Measurements from ENCODE around the gene KIF6. TPM values are rescaled to one million over a fixed set of nuclear protein-coding genes. Genes with fewer than 3 reads are reported as not detected.

KIF6 gene
- total RNA-seq, 1 donor from 2014 or later = 1.4 TPM

GRCh38 chr6:39312912-39313525 lies 412.2 kb downstream of the KIF6 start:
- H3K9me3 Mint-ChIP-seq = peaks cover 2% of the 10 kb centered on the region
- H3K36me3 Mint-ChIP-seq = no peaks in the 10 kb centered on the region
- TF ChIP-seq CTCF (IDR thresholded peaks at IDR 0.05; ENCODE audit: unreplicated experiment) = no peak
- H3K4me3 Mint-ChIP-seq = no peak overlapping the region
- H3K27me3 Mint-ChIP-seq (ENCODE audit: low read depth) = peaks cover 88% of the 10 kb centered on the region
- H3K4me1 Mint-ChIP-seq = peaks cover 1% of the 10 kb centered on the region
- no peak for DNase-seq (ENCODE audit: low spot score in 2 of 2, unreplicated experiment in 2 of 2)
- H3K27ac Mint-ChIP-seq = no peak overlapping the region

- peaks cover 80% of the 10 kb centered on the region for H3K27me3 Mint-ChIP-seq (ENCODE audit: low read depth)
- H3K4me3 Mint-ChIP-seq = no peak overlapping the region
- no peaks in the 10 kb centered on the region for H3K9me3 Mint-ChIP-seq
- H3K4me1 Mint-ChIP-seq = peaks cover 1% of the 10 kb centered on the region
- no peak for DNase-seq (ENCODE audit: low spot score in 2 of 2, unreplicated experiment in 2 of 2)
- no peaks in the 10 kb centered on the region for H3K36me3 Mint-ChIP-seq
- no peak for TF ChIP-seq CTCF (IDR thresholded peaks at IDR 0.05; ENCODE audit: unreplicated experiment)
- H3K27ac Mint-ChIP-seq = no peak overlapping the region
Measured at GRCh38 chr6:39310542-39310941, 414.7 kb downstream of the KIF6 start.

GRCh38 chr6:39309942-39310531 lies 415.2 kb downstream of the KIF6 start:
- H3K4me1 Mint-ChIP-seq = peaks cover 1% of the 10 kb centered on the region
- no peaks in the 10 kb centered on the region for H3K36me3 Mint-ChIP-seq
- peak; percentile 91 for TF ChIP-seq CTCF (IDR thresholded peaks at IDR 0.05; ENCODE audit: unreplicated experiment)
- peak; percentile 51 to 82 for DNase-seq (ENCODE audit: low spot score in 2 of 2, unreplicated experiment in 2 of 2)
- peaks cover 3% of the 10 kb centered on the region for H3K9me3 Mint-ChIP-seq
- peaks cover 78% of the 10 kb centered on the region for H3K27me3 Mint-ChIP-seq (ENCODE audit: low read depth)
- no peak overlapping the region for H3K27ac Mint-ChIP-seq
- H3K4me3 Mint-ChIP-seq = no peak overlapping the region

- Mint-ChIP-seq H3K27me3 (ENCODE audit: low read depth) (peaks cover 60% of the 10 kb centered on the region), H3K27ac (no peak overlapping the region), H3K36me3 (no peaks in the 10 kb centered on the region), H3K4me1 (no peaks in the 10 kb centered on the region), H3K9me3 (peaks cover 5% of the 10 kb centered on the region), H3K4me3 (no peak overlapping the region)
- no peak for DNase-seq (ENCODE audit: low spot score in 2 of 2, unreplicated experiment in 2 of 2)
- TF ChIP-seq CTCF (IDR thresholded peaks at IDR 0.05; ENCODE audit: unreplicated experiment) = no peak
Measured at GRCh38 chr6:39307462-39307861, 417.7 kb downstream of the KIF6 start.

DNA sequence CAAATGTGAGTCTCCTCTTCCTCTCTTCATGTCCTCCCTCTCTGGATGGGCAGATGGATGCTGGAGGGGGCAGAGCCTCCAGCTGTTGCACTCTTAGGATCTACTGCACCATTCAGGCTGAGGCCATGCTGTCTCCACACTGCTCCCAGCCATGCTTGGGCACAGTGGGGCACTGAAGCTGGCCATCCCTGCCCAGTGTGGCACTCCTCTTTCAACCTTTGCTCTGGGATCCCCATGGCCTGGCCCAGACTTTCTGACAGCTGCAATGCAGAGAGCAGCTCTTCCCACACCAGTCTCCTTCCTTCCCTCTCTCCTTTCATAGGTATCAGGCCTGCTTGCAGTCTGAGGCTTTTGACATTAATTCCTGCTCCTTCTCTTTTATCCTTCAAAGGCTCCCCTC lies 420.3 kb downstream of the KIF6 start:
- H3K27ac Mint-ChIP-seq = no peak overlapping the region
- peaks cover 5% of the 10 kb centered on the region for H3K9me3 Mint-ChIP-seq
- no peak overlapping the region for H3K4me3 Mint-ChIP-seq
- H3K4me1 Mint-ChIP-seq = no peaks in the 10 kb centered on the region
- no peak for DNase-seq (ENCODE audit: low spot score in 2 of 2, unreplicated experiment in 2 of 2)
- H3K36me3 Mint-ChIP-seq = no peaks in the 10 kb centered on the region
- peaks cover 50% of the 10 kb centered on the region for H3K27me3 Mint-ChIP-seq (ENCODE audit: low read depth)
- no peak for TF ChIP-seq CTCF (IDR thresholded peaks at IDR 0.05; ENCODE audit: unreplicated experiment)
